GM19463 (cell line): ENCODE results near the gene ST7L.

Source experiments
- ATAC-seq: cut with Tn5 transposase; IDR thresholded peaks from one replicate; pipeline ENCODE4 v1.9.1; 2021; ENCODE audit warnings: mild to moderate bottlenecking, moderate library complexity; ENCODE audit not compliant: unreplicated experiment

ST7L gene

GRCh38 chr1:112518186-112518585 lies 100.8 kb downstream of the ST7L start:
- no peak for ATAC-seq

DNA sequence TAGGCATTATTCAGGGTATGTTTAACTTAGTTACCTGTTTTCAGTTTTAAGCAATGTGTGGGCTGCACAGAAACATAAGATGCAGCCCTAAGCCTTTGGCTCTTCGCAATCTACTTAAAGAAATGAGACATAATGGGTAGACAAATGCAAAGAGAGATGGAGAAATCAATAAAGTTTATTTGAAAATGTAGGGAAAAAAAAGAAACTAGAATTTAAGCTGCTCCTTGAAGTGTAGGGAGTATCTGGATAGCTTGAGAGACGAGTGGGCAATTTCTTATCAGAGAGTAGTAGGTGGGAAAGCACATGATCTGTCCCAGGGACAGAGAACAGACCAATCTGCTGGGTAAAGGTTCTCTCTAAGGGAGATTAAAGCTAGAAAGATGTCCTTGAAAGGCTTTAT lies 101.3 kb downstream of the ST7L start:
- ATAC-seq: no peak

- no peak for ATAC-seq
These were observed 101.7 kb downstream of the ST7L start for GRCh38 chr1:112517231-112517630.

DNA sequence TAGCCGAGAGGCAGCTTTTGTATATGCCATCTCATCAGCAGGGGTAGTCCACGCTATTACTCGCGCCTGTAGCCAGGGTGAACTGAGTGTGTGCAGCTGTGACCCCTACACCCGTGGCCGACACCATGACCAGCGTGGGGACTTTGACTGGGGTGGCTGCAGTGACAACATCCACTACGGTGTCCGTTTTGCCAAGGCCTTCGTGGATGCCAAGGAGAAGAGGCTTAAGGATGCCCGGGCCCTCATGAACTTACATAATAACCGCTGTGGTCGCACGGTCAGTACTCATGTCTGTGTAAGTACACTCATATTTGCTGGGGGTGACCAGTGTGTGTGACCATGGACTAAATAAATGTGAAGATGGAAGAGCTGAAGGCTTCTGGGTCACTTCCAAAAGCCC lies 102.8 kb downstream of the ST7L start:
- ATAC-seq: no peak

DNA sequence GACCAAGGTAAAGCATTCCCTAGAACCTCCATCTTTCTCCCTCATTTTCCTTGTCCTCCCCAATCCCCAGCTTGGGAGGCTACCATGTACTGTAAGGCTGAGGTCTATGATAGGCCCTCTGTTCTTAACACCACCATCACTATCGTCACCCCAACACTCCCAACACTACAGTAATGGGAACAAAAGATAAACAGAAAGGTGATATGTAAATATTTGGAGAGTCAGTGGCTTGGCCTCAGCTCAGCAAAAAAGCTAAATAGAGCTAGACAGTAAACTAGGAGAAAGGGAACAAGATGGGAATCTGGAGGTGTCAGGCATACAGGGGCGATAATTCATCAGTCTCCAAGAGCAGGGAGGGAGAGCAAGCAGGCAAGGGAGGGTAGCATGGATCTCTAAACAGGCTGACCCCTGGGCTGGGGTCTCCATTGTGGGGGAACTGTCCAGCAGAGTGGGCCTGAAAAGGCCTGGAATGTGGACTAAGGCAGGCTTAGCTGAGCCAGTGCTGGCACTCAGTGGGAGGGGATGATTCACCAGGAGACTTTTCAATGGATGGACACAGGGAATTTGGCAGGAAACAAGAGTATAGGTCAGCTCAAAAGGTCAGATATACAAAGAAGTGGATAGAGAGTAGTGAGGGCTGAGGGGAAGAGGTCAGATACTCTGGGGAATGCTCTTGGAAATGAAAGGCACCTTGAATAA lies 103.5 kb downstream of the ST7L start:
- no peak for ATAC-seq

- no peak for ATAC-seq
These were observed 104.0 kb downstream of the ST7L start for GRCh38 chr1:112514901-112515300.

DNA sequence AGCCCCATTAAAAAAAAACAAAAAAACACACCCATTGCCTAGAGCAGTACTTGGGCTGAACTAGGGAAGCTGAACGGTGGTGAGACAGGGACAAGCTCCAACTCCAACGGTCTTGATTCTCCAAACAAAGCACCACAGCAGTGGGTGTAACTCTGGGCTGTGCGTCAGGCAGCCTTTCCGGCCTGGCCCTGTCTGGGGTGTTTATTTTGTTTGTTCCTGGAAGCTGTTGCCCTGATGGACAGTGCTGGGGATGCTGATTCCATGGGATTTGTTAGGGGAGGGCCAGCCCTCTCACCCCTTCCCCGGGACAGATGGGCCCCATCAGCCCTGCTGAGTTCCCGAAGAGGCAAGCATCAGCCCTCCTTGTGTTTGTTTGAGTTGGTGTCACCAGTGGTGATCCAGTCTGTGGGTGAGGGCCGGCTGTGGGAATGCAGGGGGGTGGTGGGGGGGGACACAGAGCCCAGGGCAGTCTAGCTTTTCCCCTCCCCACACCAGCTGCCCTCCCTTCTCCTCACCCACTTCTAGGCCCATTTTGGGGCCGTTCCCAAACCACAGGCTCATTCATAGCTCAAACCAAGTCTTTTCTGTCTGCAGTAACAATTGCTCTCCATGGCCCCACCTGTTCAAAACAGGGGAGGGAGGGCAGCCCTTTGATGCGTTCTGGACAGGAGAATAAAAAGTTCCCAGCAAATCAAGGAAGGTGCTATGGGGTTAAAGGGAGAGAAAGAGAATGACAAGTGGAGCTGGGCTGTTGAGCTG lies 105.7 kb downstream of the ST7L start:
- no peak for ATAC-seq

DNA sequence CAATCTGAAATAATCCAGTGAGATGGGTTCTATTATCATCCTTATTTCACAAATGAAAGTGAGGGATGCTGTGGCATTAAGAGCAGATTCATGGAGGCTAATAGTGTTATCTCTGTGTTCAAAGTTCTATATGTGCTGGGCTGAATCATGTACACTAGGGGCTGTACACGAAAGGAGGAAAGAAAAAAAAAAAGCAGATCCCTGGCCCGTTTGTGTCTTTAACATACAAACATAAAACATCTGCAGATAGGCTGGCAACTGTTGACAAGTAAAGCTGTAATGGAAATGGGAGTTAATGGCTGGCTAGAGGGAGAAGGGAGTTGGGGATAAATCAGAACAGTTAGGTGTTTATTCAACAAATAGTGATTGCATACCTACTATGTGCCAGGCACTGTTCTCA lies 107.0 kb downstream of the ST7L start:
- ATAC-seq: no peak

DNA sequence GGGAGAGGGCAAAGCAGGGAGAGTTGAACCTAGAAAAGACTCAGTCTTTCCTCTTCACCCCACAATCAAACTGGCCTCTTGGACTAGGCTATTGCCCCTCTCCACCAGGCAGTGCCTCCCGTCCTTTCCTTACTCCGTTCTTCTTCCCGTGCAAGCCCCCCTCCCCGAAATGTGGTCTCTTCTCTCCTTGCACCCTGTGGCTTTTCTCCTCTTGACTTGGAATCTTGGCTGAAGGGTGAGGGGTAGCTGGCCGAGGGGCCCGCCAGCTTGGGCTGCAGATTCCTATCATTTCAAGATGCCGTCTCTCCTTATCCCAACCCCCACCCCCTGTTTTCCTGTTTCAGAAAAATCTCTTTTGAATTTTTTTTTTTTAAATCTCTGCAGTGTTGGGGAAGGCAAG lies 108.6 kb downstream of the ST7L start:
- no peak for ATAC-seq

DNA sequence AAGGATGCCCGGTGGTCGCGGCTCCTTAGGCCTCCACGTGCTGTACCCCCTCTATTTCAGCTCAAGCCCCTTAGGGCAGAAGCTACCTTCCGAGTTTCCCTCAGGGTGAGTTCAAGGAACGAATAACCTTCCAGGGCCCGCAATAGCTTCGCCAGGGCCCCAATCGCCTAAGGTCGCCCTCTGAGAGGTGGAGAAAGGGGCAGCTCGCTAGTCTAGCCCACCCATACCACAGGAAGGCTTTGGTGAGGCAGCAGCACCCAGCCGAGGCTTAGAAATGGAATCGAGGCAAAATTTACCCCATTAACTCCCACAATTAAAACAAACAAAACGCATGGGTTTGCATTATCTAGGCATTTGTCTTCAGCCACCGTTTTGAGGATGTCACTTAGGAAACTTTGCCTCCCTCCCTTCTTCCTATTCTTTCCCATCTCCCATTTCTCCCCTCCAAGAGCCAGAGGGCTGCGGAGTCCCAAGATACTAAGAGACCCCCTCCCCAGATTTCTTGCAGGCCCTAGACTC lies 109.2 kb downstream of the ST7L start:
- no peak for ATAC-seq

DNA sequence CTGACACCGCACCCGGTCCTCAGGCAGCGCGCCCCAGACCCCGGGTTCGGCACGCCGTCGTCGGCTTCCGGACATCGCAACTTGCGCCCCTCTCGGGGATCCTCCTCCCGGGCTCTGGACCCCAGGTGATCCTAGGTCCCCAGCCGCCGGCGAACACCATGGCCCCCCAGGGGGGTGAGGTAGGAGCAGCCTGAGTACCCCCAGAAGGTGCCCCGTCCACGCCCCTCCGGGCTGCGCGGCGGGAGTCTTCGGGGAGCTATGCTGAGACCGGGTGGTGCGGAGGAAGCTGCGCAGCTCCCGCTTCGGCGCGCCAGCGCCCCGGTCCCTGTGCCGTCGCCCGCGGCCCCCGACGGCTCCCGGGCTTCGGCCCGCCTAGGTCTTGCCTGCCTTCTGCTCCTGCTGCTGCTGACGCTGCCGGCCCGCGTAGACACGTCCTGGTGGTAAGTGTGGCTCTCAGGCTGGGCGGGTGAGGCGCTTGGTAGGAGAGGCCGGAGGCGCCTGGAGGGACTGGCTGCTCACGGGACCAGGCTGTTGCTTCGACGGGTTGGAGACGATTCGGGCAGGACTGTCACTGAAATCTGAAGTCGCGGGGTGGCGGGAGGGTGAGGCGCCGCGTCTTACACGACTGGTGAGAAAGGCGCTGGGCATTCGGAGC lies 109.8 kb downstream of the ST7L start:
- peak; percentile 29 for ATAC-seq

DNA sequence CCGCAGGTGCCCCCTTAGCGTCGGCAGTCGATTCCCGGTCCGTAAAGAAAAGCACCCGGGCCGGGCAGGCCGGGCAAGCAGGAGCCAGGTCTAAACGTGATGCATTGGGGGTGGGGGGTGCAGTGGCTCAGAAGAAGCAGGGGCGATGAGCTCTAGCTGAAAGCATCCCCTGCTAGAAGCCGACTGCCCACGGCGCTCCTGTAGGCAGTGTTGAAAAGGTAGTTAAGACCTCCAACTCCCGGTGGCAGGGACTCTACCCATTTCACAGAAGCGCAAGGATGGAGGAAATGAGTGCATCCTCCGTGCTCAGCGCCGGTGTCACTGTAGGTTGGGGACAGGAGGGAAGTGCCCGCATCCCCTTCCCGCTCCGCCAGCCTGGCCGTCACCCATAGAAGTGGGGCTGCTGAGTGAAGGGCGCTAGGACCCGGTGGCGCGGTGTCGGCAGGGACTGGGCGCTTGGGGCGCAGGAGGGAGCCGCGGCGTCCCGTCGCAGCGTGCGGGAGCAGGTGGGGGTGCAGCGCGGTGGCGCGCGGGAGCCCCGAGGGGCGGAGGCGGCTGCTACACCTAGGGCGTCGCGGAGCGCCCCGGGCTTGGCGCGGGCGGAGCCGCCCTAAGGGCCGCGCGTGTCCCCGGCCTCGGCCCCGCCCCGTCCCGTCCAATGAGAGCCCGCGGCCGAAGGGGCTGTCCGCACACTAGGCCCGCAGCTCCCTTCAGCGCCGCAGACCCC lies 110.5 kb downstream of the ST7L start, which contains the start of gene WNT2B:
Gene WNT2B (plus strand): TSS at position 688 of the 727 bp plus-strand sequence. CDS start 298 bp downstream, outside the sequence.
- peak; percentile 71 for ATAC-seq

- no peak for ATAC-seq
These were observed 111.0 kb downstream of the ST7L start for GRCh38 chr1:112507921-112508277.

DNA sequence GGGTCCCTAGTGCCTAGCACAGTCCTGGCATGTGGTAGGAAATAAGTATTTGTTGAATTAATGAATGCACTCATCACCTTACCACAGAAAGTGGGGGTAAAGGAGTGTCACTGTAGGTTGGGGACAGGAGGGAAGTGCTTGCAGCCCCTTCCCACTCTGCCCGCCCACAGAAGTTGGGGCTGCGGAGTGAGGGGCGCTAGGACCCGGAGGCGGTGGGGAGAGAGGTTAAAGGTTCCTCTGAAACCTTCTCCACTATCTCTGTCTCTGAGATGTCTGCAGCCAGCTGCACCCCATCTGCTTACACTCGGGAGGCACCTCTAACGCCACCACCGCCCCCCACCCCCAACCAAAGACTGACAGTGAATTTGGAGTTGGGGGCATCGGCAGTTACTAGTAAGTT lies 111.6 kb downstream of the ST7L start:
- no peak for ATAC-seq

GRCh38 chr1:112506731-112507130 lies 112.2 kb downstream of the ST7L start:
- no peak for ATAC-seq

GRCh38 chr1:112506306-112506705 lies 112.6 kb downstream of the ST7L start:
- no peak for ATAC-seq

DNA sequence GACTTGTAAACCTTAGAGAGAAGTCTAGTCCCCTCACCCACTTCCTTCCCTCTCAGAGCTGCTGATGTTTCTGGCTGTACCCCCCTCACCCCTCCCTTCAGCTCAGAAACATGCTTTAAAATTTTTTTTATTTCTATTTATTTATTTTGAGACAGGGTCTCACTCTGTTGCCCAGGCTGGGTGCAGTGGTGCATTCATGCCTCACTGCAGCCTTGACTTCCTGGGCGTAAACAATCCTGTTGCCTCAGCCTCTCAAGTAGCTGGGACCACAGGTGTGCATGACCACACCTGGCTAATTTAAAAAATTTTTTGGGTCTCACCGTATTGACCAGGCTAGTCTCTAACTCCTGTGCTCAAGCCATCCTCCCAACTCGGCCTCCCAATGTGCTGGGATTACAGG lies 113.1 kb downstream of the ST7L start:
- no peak for ATAC-seq

DNA sequence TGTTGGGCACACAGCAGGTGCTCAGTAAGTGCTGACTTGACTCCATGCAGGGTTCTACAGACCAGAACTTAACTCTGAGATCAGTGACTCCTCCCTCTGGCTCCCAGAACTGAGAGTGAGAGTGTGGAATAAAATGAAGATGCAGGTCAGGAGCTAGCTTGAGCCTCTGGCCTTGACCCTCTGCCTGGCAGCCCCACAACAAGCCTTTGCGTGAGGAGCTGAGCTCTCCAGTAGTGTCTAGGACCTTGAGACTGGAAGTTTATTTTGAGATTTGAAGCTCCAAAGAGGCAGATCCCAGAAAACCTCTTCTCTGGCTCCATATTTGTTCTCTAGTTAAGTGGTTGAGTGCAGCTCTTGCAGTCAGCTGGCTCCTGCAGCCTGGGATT lies 113.5 kb downstream of the ST7L start:
- ATAC-seq: no peak

- ATAC-seq: no peak
These were observed 114.1 kb downstream of the ST7L start for GRCh38 chr1:112504661-112505399.

DNA sequence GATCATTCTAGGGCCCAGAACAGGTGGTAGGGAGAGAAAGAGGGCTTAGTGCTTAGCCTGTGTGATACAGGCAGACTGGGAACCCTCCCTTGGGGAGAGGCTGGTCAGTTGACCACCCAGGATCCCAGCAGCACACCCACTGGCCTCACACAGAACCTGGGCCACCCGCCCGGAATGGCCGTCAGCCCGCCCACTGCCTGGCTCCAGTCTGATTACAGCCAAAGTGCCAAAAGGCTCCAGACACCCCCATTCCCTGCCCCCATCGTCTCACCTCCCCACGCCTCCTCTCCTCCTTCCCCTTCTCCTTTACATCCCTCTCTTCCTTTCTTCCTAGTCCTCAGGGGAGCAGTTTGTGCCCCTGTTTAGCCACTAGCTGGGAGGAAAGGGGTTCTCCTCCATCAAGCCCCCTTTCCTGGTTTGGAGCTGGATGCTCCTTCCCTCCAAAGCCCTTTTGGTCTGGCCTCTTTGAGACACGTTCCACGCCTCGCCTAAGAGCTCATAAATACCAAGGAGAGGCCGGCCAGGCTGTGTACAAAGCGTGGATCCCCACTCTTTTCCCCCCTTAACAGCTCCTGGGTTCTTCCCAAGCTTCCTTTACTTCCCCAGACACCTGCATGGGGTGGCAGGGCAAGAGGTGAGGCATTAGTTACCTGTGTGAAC lies 114.8 kb downstream of the ST7L start:
- ATAC-seq: no peak
